Right lobe of liver (tissue), 4 donors: ENCODE measurements around the gene GSTO2.

Experiments
- CTCF ChIP-seq, 4 donors: fragments of 200-600 bp in 3 of 4; fragments of 450-650 bp in 1 of 4; IDR thresholded peaks; one replicate each; pipeline versions ENCODE4 v1.5.1 to v1.8.0; 2016 to 2022; ENCODE audit warnings: antibody characterized with exemption in 4 of 4, mild to moderate bottlenecking in 2 of 4
- POLR2A ChIP-seq: fragments of 450-650 bp; IDR thresholded peaks from one replicate; pipeline ENCODE4 v1.6.1; 2017; ENCODE audit warnings: antibody characterized with exemption, mild to moderate bottlenecking
- donor health status: DM: no; HTN: no; CAD: no.
- donor health status: DM: no; HTN: no; CAD: no.
- donor health status: DM: no; HTN: yes; CAD: no.

GRCh38 chr10:104309980-104310978, 41.3 kb downstream of the GSTO2 start:
- TF ChIP-seq CTCF (IDR thresholded peaks at IDR 0.05) (no peak), POLR2A (no peak)
